Activated CD4-positive, alpha-beta T cell treated with anti-CD3 and anti-CD28 coated beads, Interleukin-2, amount 50 U/mL, for 16 hours (primary cell): Measurements from ENCODE around the gene ZFP69.
"Not testable (repeated sequence)": the region's sequence is repeated elsewhere in the genome, so short reads cannot be mapped to it uniquely, and the experiment has no call there.

Source experiments
- DNase-seq: peaks from one replicate; pipeline ENCODE4 v3.0.0-alpha.2; 2020

ZFP69 gene

DNA sequence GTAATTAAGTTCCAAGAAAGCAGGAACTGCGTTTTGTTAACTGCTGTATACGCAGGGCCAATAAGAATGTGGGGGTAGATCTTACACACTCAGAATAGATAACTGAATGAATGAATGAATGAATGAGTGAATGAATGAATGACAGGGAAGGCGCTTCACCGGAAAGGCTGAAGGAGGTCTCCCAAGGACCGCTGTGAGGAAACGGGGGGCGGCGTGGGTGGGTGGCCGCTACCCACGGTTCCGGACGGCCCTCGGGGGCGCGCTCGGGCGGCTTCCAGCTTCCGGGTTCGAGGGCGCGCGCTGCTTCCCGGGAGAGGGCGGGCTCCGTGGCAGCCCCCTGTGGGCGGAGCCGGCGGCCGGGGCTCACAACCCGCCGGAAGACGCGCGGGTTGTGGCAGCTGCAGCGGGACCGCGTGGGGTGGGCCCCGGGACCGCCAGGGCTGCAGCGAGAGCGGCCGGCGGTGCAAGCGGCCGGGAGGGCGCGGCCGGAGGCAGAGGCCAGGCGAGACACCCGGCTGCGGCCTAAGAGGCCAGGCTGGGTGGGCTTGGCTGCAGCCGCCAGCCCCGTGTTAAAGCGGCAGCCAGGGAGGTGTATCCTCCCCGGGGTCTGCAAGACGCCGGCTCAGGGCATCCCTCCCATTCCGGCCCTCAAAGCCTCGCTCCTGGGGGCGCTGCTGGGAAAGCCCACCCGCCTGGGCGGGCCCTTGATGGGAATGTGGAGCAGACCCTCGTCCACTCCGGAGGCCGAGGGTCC, at the start of gene ZFP69:
Gene ZFP69, plus strand, starts transcription at position 367 of the 754 bp plus-strand sequence. CDS start 2,072 bp downstream, outside the sequence.
- DNase-seq, result peak; percentile 55

DNA sequence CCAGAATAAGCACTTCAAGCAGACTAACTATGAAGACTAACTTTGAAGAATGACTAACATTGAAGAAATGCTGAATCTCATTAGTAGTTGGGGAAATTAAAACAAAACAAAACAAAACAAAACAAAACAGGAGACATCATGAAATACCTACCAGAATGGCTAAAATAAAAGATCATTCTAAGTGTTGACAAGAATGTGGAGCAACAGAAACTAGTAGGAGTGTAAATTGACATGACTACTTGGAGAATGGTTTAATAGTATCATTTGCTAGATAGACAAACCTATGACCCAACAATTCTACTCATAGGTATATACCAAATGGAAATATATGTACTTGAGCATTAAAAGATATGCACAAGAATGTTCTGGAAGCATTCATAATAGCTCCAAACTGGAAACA, 45.7 kb upstream of the ZFP69 start:
- DNase-seq, result no peak

DNA sequence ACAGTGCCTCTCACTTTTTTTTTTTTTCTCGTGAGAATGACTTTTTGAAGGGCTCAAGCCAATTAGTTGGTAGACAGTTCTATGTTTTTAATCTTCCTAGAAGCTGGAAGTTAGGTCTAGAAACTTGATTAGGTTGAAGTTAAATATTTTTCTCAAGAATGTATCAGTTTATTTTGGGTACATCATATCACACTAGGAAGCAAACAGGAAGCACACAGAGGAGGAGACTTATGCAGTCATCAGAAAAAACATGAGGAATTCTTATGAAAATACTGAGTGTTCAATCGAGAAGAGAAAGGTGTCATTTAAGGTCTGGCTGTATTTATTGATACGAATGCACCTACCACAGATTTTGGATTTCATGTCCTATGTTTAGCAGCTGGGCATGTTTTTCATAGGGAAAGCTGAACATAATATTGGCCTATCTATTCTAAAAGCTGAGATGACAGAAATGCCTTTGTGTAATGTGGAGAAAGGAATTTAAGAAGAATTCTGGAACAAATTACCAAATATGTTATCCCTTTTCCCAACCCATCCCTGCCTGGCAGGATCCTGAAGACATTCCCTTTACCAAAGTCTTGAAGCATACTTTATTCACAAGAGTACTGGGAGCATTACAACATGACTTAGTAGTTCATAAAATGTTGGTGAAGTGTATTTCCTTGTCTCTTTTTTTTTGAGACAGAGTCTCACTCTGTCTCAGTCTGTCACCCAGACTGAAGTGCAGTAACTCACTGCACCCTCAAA, 44.3 kb upstream of the ZFP69 start:
- DNase-seq, result no peak

DNA sequence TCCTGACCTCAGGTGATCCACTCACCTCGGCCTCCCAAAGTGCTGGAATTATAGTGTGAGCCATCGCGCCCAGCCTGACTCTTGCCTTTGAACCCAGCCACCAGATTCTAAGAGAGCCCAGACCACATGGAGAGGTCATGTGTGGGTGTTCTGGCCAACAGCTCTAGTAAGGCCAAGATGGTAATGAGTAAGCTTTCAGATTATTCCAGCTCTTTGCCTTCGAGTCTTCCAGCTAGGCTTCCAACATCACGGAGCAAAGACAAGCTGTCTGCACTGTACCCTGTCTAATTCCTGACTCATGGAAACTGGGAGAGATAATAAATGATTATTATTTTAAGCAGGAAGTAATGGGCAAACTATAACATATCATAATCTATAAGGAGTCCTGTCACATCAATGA, 41.6 kb upstream of the ZFP69 start:
- DNase-seq, result no peak

DNA sequence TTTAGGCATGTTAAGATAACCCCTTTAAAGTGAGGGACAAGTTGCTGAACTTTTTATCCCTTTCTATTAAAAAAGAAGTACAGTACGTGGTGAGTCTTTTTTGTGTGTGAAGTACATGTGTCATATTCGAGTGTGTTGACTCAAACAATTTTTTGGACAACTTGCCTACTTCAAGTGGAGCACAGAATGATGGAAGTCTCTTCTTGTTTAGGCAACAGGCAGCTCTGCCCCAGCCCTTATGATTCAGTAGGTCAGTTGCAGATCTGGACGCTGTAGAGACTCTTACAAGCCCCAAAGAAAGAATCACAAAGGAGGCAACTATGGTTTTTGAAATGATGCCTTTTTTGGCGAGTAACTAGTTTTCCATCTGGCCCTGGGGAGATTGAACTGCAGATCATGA, 41.2 kb upstream of the ZFP69 start:
- no peak for DNase-seq

DNA sequence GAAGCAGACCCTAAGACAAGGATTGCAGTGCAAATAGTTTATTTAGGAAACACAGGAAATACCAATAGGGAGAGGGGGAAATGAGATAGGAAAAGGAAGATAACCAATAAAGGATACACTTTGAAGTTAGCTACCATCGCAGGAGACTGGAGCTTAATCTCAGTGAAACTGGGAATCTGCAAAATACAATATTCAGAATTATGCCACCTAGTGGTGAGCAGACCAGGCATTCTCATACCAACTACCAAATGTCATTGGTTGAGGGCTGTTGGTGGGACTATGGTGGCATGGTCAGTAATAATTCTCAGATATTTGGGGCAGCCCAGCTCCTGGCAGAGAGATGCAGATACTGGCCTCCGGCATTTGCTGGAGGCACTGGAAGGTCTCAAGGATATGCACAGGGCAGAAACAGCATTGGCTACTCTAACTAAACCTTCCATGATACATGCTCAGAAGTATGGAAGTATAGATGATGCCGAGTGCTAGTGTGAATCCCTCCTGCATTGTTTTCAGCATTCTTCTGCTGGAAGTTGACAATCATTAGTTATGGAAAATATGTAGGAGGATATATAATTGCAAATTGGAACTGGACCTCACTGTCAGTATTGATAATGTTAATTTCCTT, 38.6 kb upstream of the ZFP69 start:
- DNase-seq, result no peak

DNA sequence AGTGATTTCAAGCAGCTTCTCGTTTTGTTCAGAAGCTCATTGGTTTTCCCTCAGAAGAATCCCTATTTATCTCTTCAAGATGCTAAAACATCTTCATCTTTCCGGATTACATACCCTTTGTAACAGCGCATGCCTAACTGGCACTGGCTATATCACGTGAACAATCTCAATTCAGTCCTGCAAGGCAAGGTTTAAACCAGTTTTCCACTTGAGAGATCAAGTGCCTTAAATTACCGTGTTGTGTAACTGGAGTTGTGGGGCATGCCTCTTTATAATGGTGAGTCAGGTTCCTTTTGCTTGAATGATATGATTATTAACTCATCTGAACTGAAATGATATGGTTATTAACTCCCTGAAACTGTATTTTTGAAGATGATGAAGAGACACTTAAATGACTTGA, 37.8 kb upstream of the ZFP69 start:
- DNase-seq, result no peak

DNA sequence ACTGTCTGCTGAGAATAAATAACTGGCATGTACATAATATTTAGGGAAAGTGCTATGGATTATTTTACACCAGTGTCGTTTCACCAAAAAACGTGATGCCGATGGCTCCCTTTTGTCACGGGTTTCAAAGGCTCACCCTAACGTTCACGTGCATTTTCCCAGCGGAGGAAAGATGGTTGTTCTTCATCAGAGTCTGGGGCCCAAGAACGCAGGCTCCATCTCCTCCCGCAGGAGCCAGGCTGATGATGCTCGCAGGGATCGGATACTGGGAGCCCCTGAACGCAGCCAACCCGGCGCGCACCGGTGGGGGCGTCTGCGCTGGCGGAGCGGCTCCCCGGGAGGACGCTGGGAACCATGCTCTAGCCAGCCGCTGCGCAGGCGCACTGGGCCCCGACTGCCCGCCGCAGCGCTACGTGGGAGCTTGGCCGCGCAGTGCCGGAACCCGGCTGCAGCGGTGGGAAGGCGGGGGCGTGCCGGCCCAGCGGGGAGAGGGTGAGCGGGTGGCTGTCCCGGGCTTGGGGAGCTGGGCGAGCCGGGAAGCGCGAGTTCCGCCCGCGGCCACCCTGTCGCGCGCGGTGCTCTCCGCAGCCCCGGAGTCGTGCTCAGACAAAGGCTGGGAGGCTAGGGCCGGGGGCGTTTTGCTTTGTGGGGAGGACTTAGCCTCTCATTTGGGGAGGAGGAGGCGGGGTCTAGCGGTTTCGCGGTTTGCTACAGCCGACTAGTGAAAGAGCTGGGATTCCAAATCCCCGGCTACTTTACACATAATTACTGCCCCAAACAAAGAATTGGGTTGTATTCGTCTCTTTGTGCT, 27.2 kb upstream of the ZFP69 start, which contains the start of gene ZFP69B:
Gene ZFP69B, plus strand, starts transcription at position 793 of the 811 bp plus-strand sequence. CDS start 486 bp downstream, outside the sequence.
- peak; percentile 94 for DNase-seq

DNA sequence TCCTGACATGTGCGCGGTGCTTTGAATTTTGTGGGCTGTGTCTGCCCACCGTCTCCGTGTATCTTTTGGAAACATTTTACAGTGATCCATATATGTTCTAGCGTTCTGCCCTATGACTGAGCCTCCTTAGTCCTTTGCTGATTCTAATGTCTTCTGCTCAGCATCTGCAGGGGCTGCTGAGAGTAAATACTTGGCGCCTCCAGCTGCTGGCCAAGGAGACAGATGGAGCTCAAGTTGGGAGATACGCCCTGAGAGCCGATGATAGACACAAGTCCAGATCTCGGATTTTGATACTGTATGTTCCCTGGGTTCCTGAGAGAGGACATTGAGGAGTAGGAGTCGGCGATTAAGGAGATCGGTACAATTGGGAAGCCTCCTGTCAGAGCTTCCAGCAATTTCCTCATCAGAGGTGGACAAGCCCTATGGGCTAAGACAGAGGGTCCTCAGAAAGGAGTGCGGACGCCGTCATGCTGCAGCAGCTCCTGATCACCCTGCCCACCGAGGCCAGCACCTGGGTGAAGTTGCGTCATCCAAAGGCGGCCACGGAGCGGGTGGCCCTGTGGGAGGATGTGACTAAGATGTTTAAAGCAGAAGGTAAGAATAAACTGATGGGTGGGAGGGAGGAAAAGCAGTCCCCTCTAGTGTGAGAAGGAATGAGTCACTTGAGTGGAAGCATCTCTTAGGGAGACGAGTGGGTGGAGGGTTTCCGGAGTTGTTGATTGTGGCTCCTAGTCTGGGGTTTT, 26.4 kb upstream of the ZFP69 start:
- peak; percentile 90 for DNase-seq

DNA sequence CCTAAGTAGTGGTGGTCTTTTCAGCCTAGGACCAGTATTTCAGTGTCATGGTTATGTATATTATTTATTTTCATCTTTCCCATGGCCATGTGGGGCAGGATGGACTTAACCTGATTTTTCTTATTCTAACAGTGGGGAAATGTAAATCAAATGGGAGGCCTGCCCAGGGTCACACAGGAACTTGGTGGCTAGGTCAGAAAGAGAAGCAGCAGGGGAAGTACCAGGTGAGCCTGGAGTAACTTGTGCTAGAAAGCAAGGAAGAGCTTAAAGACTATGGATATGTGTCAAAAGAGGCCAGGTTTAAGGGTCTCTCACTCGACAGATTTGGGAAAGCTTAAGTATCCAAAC, 25.9 kb upstream of the ZFP69 start:
- DNase-seq, result no peak

DNA sequence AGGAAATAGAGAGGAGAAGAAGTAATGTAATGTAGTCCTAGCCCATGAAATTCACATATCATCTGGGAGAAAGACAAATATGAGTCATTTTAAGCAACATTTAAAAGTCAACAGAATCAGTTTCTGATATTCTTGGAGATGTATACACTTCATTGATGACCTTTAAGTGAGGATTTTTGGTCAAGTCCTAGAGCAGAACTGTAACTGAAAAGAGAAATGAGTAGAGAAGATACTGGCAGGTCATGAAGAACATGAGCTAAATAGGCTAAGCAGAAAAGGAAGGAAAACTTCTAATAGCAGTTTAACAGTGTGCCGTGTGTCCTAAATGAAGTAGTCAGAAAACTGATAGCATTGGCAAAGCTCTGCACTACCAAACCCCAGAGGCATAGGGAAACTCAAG, 22.2 kb upstream of the ZFP69 start:
- DNase-seq, result no peak

DNA sequence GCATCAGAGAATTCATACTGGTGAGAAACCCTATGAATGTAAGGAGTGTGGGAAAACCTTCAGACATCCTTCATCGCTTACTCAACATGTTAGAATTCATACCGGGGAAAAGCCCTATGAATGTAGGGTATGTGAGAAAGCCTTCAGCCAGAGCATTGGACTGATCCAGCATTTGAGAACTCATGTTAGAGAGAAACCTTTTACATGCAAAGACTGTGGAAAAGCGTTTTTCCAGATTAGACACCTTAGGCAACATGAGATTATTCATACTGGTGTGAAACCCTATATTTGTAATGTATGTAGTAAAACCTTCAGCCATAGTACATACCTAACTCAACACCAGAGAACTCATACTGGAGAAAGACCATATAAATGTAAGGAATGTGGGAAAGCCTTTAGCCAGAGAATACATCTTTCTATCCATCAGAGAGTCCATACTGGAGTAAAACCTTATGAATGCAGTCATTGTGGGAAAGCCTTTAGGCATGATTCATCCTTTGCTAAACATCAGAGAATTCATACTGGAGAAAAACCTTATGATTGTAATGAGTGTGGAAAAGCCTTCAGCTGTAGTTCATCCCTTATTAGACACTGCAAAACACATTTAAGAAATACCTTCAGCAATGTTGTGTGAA, 14.0 kb upstream of the ZFP69 start:
- DNase-seq, result no peak

DNA sequence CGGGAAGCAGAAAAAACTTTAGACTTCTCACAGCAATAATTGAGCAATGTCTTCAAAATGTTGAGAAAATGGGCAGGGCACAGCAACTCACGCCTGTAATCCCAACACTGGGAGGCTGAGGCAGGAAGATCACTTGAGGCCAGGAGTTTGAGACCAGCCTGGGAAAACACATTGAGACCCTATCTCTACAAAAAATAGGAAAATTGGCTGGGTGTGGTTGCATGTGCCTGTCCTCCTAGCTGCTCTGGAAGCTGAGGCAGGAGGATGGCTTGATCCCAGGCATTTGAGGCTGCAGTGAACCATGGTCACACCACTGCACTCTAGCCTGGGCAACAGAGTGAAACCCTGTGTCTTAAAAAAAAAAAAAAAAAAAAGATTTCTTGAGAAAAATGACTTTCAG, 7.8 kb upstream of the ZFP69 start:
- no peak for DNase-seq

DNA sequence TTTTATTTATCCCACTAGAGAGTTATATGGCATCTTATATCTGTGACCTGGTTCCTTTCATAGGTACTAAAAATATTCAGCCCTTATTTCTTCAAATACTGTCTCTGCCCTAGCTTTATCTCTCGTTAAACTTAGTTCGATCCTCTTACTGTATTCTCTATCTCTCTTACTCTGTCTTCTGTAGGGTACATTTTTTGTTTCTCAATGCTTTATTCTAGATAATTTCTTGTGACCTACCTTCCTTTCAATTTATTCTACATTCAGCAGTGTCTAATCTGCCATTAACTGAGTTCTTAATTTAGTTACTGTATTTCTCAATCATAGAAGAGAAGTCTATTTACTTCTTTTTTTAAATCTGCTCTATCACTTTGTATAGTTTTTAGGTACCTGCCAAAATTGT, 1.8 kb upstream of the ZFP69 start:
- DNase-seq, result no peak

DNA sequence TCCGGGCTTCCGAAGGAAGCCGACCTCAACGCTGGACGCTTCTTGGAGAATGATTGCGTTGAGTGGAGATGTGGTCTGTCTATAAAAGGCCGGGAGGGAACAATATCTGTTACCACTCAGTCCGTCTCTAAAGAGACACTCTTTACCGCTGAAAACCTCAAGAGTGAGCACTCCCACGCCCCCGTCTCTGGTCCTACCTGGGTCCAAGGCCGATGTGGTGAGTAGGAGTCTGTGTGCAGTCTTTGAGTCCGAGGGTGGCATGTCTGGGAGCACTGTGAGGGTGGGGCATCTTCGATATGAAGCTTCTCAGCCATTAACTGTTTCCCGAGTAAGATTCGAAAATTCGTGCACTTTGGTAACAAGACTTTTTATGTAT, 576 bp downstream of the ZFP69 start:
- DNase-seq, result no peak

DNA sequence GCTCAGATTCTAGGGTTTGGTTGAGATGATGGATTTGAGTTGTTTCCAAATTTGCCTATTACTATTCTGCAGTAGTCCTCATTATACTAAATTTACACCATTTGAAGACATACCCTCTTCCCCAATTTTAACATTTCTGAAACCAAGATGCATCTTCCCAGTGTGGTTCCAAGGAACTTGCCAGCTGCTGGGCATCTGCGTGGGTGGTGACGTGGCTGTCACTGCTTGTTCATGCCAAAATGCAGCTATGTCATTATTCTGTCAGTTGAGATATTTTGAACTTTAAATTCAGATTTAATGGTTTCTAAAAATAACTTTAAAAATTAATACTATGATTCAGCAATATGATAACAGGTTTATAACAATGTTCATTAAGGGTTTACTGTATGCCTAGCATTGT, 1.2 kb downstream of the ZFP69 start:
- DNase-seq, result no peak

DNA sequence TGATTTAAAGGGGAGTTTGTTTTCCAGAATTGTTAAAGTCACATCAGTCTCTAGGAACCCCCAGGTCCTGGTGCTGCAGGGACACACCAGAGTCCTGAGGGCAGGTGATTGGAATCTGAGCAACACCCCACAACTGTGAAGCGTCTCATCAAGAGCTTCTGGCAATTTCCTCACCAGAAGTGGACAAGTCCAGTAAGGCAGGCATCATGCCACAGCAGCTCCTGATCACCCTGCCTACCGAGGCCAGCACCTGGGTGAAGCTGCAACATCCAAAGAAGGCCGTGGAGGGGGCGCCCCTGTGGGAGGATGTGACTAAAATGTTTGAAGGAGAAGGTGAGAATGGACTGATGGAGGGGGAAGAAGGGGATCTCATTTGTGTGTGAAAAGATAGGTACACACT, 2.1 kb downstream of the ZFP69 start:
- DNase-seq, result no peak

DNA sequence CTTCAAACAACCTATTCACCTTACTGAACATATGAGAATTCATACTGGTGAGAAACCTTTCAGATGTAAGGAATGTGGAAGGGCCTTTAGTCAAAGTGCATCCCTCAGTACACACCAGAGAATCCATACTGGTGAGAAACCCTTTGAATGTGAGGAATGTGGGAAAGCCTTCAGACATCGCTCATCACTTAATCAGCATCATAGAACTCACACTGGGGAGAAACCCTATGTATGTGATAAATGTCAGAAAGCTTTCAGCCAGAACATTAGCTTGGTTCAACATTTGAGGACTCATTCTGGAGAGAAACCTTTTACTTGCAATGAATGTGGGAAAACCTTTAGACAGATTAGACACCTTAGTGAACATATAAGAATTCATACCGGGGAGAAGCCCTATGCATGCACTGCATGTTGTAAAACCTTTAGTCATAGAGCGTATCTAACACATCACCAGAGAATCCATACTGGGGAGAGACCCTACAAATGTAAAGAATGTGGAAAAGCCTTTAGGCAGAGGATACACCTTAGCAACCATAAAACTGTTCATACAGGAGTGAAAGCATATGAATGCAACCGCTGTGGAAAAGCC, 18.3 kb downstream of the ZFP69 start:
- DNase-seq, result no peak

DNA sequence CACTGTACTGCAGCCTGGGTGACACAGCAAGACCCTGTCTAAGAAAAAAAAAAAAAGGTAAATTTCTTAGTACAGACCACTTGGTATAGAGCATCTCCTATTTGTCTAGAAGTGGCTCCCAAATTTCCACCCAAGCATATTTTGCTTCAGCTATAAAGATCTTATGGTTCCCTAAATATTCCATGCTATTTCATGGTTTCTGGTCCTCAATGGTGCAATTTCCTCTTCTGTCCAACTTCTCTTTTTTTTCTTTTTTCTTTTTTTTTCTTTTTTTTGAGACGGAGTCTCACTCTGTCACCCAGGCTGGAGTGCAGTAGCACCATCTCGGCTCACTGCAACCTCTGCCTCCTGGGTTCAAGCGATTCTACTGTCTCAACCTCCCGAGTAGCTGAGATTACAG, 25.6 kb downstream of the ZFP69 start:
- not testable (repeated sequence) for DNase-seq

DNA sequence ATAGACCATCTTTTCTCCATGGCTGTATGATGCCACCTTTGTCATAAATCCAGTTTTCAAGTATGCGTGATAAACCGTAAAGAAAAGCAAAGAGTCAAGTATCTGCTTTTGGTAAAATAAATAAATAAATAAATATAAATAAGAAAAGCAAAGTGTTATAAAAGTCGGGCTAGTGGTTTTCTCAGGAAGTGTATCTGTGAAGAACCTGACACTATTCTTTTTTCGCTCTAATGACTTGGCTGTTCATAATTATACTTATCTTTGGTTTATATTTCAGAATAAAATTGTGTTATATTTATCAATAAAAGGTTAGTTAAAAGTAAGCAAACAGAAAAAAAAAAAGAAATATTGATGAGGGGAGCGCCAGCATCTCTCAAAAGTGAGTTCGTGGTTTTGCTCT, 30.9 kb downstream of the ZFP69 start:
- no peak for DNase-seq
